HL-60 (cell line): ENCODE measurements around the gene CABP1.
A peak's percentile ranks its signal among the peaks of the same experiment; 100 is the strongest.

Experiments used
- DNase-seq, 2 experiments: peaks; one replicate each; pipeline ENCODE4 v3.0.0-alpha.2; 2010 to 2020; ENCODE audit warnings: low read depth in 1 of 2, low spot score in 1 of 2
- H3K27ac ChIP-seq: fragments of 250-450 bp; sonication (Bioruptor Pico); replicated peaks from 2 replicates; pipeline ENCODE4 v1.5.1; 2020; ENCODE audit warnings: mild to moderate bottlenecking, moderate library complexity
- H3K27me3 ChIP-seq: fragments of 250-450 bp; sonication (Bioruptor Pico); 2 replicates; pipeline ENCODE4 v1.5.1; 2021; ENCODE audit warnings: mild to moderate bottlenecking, moderate library complexity; ENCODE audit not compliant: insufficient read depth, poor library complexity, severe bottlenecking
- H3K4me3 ChIP-seq: replicated peaks from 2 replicates; pipeline ENCODE4 v1.5.1; 2011; ENCODE audit warnings: mild to moderate bottlenecking, control low read depth, low read length; ENCODE audit not compliant: insufficient read depth
- CTCF ChIP-seq: IDR thresholded peaks from one replicate; pipeline ENCODE4 v1.5.1; 2011; ENCODE audit warnings: low read length, control low read depth, inconsistent platforms; ENCODE audit not compliant: insufficient read depth
- GABPA ChIP-seq: IDR thresholded peaks from 2 replicates; pipeline ENCODE4 v1.6.1; 2012; ENCODE audit warnings: low read depth
- POLR2AphosphoS5 ChIP-seq: IDR thresholded peaks from 2 replicates; pipeline ENCODE4 v1.6.1; 2012; ENCODE audit warnings: low read depth
- REST ChIP-seq: IDR thresholded peaks from 2 replicates; pipeline ENCODE4 v1.6.1; 2012; ENCODE audit warnings: low read depth; ENCODE audit not compliant: insufficient replicate concordance
- SPI1 ChIP-seq: IDR thresholded peaks from 2 replicates; pipeline ENCODE4 v1.6.1; 2012; ENCODE audit warnings: low read depth, mild to moderate bottlenecking, borderline replicate concordance

The CABP1 gene

GRCh38 chr12:120688527-120689071 is 48.2 kb downstream of the CABP1 start:
- DNase-seq = peak in 1 of 2 experiments; percentile 50

GRCh38 chr12:120689397-120690082 is 49.1 kb downstream of the CABP1 start:
- DNase-seq = no peak
- Histone ChIP-seq H3K4me3 (peak overlapping the region; percentile 90), H3K27ac (no peak overlapping the region), H3K27me3 (no peaks in the 10 kb centered on the region)
- TF ChIP-seq CTCF (no peak), SPI1 (no peak), POLR2AphosphoS5 (no peak)

More at GRCh38 chr12:120688527-120689071, 48.2 kb downstream of the CABP1 start:
- Histone ChIP-seq H3K27me3 (no peaks in the 10 kb centered on the region), H3K4me3 (peak overlapping the region; percentile 90), H3K27ac (peak overlapping the region; percentile 96; the same call in 1 of the 2 replicates)
- TF ChIP-seq CTCF = no peak
- TF ChIP-seq SPI1 = peak; percentile 59; the same call in 1 of the 2 replicates

- H3K27me3 ChIP-seq = no peaks in the 10 kb centered on the region
- H3K27ac ChIP-seq = no peak overlapping the region
These were observed 49.6 kb downstream of the CABP1 start for GRCh38 chr12:120690083-120690450.

More at GRCh38 chr12:120690083-120690450, 49.6 kb downstream of the CABP1 start:
- no peak for DNase-seq
- H3K4me3 ChIP-seq = no peak overlapping the region
- TF ChIP-seq POLR2AphosphoS5 (no peak), CTCF (no peak), REST (no peak), SPI1 (no peak), GABPA (no peak)
